Activated CD4-positive, alpha-beta T cell treated with anti-CD3 and anti-CD28 coated beads, Interleukin-2, amount 50 U/mL, for 16 hours (primary cell): Measurements from ENCODE around the gene FILIP1.

Experiments used
- DNase-seq: peaks from one replicate; pipeline ENCODE4 v3.0.0-alpha.2; 2020

Gene FILIP1

GRCh38 chr6:75377386-75377785 lies 116.2 kb downstream of the FILIP1 start:
- no peak for DNase-seq

GRCh38 chr6:75376347-75377024 lies 117.1 kb downstream of the FILIP1 start:
- DNase-seq: no peak

- DNase-seq: no peak
Measured at GRCh38 chr6:75374961-75375400, 118.6 kb downstream of the FILIP1 start.

GRCh38 chr6:75372884-75373283 lies 120.7 kb downstream of the FILIP1 start:
- DNase-seq: no peak

- DNase-seq: no peak
Measured at GRCh38 chr6:75370011-75370410, 123.6 kb downstream of the FILIP1 start.

- no peak for DNase-seq
Measured at GRCh38 chr6:75368864-75369402, 124.7 kb downstream of the FILIP1 start.

- DNase-seq: no peak
Measured at GRCh38 chr6:75368151-75368779, 125.3 kb downstream of the FILIP1 start.

GRCh38 chr6:75363304-75363703 lies 130.3 kb downstream of the FILIP1 start:
- no peak for DNase-seq

- no peak for DNase-seq
Measured at GRCh38 chr6:75353644-75354043, 140.0 kb downstream of the FILIP1 start.

- no peak for DNase-seq
Measured at GRCh38 chr6:75351570-75351969, 142.0 kb downstream of the FILIP1 start.

GRCh38 chr6:75350808-75351207 lies 142.8 kb downstream of the FILIP1 start:
- DNase-seq: no peak

GRCh38 chr6:75350156-75350555 lies 143.4 kb downstream of the FILIP1 start:
- DNase-seq: no peak

- no peak for DNase-seq
Measured at GRCh38 chr6:75349262-75349984, 144.2 kb downstream of the FILIP1 start.

GRCh38 chr6:75348882-75349261 lies 144.7 kb downstream of the FILIP1 start:
- no peak for DNase-seq

GRCh38 chr6:75347898-75348610 lies 145.5 kb downstream of the FILIP1 start:
- DNase-seq: no peak

GRCh38 chr6:75345413-75345812 lies 148.2 kb downstream of the FILIP1 start:
- no peak for DNase-seq

GRCh38 chr6:75344455-75344854 lies 149.1 kb downstream of the FILIP1 start:
- no peak for DNase-seq

- no peak for DNase-seq
Measured at GRCh38 chr6:75344021-75344420, 149.6 kb downstream of the FILIP1 start.

GRCh38 chr6:75337835-75338580 lies 155.6 kb downstream of the FILIP1 start:
- DNase-seq: peak; percentile 39

- DNase-seq: no peak
Measured at GRCh38 chr6:75334266-75335040, 159.1 kb downstream of the FILIP1 start.

- no peak for DNase-seq
Measured at GRCh38 chr6:75333676-75334200, 159.9 kb downstream of the FILIP1 start.
